Hematopoietic multipotent progenitor cell treated with erythropoietin and hydrocortisone succinate and interleukin-3 and kit ligand, for 4 days (in vitro differentiated cells): ENCODE measurements around the gene SLC27A5.
A peak's percentile ranks its signal among the peaks of the same experiment; 100 is the strongest.
"Not testable (repeated sequence)": the region's sequence is repeated elsewhere in the genome, so short reads cannot be mapped to it uniquely, and the experiment has no call there.

Experiments
- DNase-seq: peaks from one replicate; pipeline ENCODE4 v3.0.0-alpha.2; 2015

The SLC27A5 gene

DNA sequence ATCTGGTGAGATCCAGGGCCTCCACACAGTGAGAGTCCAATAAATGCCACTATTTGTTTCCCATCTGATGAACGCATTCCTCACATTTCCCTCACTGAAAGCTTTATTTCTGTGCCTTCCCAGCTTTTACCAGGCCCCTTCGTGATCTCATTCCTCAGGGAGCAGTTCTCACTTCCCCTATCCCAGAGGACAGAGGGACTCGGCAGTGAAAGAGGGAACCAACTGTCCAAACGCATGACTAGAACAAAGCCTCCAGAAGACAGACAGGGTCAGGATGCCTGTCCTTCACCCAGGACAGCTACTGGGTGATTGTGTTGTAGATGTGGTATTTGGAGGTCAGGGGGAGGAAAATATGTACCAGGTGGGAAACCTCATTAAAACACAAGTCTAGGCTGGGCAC lies 9.9 kb upstream of the SLC27A5 start:
- no peak for DNase-seq

DNA sequence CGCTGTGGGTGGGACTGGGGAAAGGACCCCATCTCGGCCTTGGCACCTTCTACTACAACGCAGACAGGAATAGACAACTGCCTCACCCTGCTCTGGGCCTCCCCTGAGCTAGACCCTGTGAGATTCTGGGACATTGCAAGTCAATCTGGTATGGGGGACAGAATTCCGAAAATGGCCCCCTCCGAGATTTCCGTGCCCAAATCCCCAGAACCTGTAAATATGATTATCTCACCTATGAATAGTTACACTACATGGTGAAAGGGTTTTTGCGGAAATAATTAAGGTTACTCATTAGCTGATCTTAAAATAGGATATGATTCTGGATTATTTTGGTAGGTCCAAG lies 8.4 kb upstream of the SLC27A5 start:
- DNase-seq: no peak

DNA sequence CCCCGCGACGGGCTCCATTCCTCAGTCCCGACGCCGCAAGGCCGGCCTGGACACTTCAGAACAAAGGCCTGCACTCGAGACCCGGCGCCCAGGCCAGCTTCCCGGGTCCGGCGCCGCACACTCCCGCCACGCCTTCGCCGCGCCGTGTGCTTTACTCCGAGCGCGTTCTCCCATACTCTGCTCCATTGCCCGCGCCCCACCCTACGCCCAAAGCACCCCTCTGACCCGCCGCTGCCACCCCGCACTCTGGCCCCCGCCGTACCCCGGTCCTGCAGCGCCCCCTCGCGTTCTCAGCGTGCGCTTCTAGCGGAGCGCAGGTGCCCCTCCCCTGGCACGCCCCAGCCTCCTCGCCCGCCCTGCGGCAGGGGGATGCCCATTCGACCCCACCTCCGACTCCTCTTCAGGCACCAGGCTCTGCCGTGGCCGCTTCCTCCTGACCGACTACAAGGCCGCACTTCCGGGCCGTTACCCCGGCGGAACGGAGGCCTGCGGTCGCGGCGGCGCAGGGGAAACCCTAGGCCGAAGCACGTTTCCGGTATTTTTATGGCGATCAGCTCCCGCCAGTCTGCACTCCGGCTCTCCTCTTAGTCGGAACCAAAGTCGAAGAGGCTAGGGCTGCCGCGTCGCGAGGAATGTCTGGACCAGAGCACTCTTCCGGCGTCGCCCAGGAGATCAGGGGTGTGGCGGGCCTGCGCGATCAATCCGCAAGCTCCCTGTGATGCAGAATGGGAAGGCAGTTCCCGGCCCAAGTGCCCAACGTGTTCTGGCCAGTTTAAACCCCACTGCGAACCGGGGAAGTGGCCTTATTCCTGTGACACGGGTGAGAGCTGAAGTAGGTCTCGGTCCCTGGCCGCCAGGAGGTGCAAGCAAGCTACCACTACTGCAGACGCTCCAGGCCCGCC lies 7.8 kb upstream of the SLC27A5 start, which contains the start of gene ZBTB45:
TSS of gene ZBTB45 (minus strand) at position 456 of the 902 bp plus-strand sequence. CDS start 2,137 bp downstream, outside the sequence.
- peak; percentile 98 for DNase-seq

DNA sequence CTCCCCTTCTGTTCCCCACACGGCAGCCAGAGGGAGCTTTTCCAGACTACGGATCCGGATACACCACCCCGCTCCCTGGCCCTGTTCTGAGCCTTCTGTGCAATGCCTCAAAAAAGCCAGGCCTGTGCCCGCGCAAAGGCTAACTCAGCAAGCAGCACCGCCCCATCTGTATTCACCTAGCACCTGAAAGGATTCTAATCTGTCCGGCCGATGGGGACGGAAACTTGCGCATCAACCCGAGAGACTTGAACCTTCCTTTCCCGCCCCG lies 7.2 kb upstream of the SLC27A5 start:
- DNase-seq: peak; percentile 90

DNA sequence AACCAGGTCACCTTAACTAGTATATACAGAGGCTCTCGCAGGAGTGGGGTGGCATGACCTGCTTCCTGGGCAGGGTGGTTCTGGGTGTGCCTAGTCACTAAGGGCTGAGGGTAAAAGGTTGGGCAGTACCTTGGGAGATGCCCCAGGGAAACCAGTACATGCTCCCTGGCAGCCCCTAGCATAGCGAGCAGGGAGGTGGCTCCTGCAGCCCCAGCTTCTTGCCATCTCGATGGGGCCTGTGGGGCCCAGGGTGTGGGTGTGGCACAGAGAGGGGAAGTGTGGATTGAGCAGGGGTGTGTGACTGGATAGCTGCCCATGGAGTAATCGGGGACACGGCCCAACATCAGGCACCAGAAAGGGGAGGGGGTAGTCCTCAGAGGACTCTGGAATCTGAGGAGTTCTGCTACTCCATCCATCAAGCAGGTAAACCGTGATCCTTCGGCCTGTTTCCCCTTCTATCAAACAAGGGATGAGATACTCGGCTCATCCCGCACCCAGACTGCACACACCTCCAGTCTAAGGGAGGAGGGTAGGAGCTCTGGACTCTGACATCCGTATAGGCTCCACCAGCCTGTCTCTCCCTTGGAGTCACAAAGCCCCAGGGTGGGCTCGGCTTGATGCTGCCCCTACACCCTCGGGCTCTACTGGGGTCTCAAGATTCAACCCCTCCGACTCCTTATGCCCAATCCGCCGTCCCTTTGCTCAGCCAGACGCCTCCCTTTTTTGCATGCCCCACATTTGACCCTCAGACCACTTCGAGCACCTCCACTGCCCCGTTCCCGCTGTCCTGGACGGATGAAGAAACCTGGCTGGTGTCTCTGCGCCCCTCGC lies 6.7 kb upstream of the SLC27A5 start:
- DNase-seq: peak; percentile 84

DNA sequence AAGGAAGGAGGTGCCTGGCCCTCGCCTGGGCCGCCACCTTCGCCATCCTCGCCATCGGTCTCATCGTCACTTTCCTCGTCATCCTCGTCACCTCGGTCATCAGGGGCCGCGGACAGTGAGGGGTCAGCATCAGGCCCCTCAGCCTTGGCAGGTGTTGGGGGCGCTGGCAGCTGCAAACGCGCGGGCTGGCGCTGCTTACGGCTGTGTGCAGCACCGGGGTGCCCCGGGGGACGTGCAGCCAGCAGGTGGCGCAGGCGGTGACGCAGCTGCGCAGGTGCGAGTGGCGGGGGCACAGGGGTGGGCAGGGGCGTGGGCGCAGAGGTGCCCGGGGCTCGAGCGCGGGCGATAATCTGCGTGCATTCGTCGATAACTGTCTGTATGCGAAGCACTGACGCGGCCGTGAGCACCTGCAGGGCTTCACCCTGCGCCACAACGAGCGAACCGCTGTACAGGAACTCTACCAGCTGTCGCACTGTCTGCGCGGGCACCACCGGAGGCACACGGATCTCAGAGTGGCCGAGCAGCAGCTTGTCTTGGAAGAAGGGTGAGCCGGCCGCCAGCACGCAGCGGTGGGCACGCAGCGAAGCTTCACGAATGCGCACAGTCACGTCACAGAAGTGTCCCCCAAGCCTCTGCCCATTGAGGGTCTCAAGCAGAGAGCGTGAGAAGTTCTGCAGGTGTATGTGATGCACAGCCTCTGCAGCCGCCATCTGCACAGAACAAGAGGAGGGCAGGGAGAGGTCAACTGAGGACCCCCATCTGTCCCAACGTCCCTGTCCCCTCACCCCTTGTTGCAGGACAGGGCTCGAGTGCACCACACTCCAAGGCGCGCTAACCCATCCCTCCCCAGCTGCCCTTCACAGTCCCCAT lies 5.4 kb upstream of the SLC27A5 start:
- no peak for DNase-seq

DNA sequence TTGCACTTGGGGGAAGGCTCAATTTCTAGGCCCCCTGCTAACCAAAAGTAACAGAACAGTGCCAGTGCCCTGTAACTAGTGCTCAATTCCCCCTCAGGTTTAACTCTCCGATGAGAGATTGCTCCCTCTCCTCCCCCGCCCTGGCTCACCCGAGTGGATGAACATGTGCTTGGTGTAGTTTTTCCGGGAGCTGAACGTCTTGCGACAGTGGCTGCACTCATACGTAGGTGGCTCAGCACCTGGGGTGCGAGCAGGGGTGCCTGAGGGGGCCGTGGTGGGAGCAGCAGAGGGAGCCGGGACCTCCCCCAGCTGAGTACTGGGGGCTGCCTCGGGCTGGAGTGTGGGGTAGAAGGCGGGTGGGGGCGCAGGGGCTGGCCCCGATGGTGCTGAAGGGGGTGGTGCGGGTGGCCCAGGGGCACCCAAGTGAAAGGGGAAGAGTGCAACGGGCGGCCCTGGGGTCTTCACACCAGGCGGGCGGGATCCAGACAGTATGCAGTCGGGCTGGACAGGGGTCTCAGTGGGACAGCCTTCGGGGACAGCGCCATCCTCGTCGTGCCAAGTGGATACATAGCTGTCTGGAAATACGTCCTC lies 4.5 kb upstream of the SLC27A5 start:
- no peak for DNase-seq

DNA sequence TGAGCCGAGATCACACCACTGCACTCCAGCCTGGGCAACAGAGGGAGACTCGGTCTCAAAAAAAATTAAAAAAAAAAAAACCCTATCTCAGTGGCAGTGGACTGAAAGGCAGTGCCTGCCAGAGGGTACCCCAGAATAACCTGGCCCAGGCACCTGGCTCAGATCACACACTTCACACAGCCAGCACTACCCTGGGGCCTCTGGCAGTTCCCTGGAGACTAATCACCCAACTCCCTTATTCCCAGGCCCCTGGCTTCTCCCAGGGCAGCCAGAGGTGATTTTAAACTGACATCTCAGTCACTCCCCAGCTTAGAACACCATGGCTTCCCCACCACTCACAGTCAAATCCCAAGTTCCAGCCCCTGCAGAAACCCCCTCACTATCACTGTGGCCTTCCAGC lies 3.5 kb upstream of the SLC27A5 start:
- DNase-seq: no peak

DNA sequence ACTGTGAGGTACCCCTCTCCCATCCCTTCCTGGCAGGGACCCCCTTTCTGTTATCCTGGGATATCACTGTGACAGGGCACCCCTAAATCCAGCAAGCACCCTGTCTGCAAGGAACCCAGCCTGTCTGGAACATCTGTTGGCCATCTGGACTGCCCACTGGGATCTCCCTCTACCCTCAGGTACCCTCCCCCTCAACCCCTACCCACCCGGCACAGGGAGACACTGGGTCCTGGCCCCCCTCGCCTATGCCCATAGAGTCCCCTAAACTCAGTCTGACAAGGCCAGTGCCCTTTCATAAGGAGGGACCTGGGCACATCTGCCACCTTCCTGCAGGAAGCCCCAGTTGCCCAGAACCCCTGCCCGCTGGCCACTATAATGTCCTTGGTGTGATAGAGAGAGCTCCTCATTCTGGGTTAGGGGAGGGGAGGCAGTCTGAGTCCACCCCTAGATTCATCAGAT lies 2.8 kb upstream of the SLC27A5 start:
- no peak for DNase-seq

DNA sequence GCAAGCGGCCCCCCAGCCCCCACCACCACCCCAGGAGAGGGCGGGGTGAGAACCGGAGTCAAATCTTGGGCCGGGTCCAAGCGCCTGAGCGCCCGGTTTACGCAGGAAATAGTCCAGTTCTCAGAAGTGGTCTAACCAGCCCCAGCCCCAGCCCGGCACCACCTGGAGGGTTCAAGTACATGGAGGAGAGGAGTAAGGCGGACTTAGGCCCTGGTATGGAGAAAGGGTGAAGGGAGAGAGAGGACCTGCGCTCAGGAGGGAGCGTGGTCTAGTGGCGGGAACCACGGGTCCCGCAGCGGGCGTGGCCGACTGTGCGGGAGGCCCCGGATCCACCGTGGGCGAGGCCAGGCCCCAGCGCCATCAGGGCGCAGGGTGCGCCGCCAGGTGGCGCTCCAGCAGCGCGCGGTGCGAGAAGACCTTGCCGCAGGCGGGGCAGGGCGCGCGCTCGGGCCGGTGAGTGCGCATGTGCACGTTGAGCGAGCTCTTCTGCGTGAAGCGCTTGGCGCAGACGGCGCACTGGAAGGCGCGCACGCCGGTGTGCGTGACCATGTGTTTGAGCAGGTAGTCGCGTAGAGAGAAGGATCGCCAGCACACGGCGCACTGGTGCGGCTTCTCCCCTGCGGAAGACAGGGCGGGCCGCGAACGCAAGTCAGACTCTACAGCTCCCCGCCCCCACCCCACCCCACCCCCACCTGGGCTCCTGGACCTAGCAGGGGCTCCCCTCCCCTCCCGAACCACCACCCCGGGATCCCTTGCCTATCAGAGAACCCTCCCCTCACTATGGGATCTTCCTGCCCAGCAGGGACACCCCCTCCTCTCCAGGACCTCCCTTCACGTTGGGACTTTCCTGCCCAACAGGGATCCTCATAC lies 2.1 kb upstream of the SLC27A5 start:
- peak; percentile 97 for DNase-seq

DNA sequence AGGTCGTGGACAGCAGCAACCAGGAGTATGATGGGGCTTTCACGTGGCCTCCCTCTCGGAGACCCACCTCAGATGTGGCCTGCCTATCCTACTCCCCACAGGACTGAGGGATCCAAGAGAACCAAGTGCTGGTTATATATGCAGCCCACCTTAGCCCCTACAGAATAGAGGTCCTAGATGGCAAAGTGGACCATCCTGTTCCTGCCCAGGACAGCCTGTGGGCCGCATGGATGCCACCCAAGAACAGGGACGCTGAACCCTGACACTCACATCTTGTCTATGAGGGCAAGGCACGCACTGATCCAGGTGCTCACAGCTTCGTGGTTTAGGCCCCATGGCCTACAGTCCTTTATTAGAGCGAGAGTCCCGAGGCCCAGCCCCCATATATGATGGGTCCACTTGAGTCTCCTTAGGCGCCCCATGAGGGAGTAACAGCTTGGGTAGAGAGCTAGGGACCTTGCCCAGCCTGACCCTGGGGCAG lies 1.5 kb upstream of the SLC27A5 start:
- DNase-seq: no peak

DNA sequence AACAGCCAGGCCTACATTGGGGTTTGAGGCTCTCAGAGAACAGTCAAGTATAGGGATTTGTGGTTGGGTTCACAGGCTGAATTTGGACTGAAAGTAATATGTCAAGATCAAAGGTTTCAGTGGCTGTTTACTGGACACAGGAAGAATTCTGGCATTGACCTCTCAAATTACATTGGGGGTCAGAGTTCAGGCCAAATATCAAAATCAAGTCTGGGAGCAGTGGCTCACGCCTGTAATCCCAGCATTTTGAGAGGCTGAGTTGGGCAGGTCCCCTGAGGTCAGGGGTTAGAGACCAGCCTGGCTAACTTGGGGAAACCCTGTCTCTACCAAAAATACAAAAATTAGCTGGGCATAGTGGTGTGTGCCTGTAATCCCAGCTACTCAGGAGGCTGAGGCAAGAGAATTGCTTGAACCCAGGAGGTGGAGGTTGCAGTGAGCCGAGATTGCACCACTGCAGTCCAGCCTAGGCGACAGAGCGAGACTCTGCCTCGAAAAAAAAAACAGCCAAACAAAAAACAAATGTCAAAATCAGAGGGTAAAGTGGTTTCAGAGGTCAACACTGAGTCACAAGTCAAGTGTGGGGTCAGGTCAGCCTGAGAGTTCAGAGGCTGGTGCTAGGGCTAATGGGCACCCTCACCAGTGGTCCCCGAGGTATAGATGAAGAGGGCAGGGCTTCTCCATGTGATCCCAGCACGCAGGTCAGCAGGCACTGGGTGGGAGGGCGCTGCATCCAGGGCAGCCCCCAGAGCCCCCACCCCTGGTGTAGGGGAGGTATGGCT lies 1.5 kb downstream of the SLC27A5 start:
- no peak for DNase-seq

DNA sequence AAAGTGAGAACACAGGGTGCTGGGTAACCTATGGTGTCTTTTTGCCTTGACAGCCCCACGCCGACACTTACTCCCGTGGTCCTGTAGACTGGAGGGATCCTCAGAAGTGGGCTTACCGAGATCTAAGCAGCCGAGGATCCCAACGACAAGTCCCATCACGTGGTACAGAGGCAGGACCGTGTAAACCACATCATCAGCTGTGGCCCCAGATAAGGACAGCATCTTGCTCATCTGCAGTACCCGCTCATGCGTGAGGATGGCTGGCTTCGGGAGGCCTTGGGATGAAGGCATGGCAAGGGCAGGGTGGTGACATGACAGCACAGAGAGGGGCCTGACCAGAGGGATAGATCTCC lies 2.1 kb downstream of the SLC27A5 start:
- DNase-seq: peak; percentile 88

DNA sequence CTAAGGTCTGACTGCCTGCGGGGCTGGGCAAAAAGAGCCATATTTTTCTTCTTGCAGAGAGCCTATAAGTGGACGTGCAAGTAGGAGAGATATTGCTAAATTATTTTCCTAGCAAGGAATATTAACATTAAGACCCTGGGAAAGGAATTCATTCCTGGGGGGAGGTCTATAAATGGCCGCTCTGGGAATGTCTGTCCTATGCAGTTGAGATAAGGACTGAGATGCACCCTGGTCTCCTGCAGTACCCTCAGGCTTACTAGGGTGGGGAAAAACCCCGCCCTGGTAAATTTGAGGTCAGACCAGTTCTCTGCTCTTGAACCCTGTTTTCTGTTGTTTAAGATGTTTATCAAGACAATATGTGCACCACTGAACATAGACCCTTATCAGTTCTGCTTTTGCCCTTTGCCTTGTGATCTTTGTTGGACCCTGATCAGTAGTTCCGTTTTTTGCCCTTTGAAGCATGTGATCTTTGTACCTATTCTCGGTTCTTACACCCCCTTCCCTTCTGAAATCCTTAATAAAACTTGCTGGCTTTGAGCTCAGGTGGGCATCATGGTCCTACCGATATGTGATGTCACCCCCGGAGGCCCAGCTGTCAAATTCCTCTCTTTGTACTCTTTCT lies 4.1 kb downstream of the SLC27A5 start:
- not testable (repeated sequence) for DNase-seq

DNA sequence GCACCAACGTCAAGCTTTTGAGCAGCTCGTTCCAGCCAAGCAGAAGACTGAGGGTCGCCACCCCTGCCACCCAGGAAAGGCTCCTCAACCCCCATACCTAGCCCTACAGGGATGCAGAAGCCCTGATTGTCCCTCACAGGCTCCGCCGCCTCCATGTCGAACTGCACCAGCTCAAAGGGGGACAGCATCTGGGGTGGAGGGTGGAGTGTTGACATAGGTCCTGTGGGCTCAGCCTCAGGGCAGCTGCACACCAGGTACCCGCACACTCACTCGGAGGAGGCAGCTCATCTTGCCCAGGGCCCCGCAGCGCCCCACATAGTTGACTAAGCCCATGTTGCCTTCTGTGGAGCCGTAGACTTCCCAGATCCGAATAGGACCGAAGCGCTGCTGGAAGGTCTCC lies 11.6 kb downstream of the SLC27A5 start:
- DNase-seq: no peak

DNA sequence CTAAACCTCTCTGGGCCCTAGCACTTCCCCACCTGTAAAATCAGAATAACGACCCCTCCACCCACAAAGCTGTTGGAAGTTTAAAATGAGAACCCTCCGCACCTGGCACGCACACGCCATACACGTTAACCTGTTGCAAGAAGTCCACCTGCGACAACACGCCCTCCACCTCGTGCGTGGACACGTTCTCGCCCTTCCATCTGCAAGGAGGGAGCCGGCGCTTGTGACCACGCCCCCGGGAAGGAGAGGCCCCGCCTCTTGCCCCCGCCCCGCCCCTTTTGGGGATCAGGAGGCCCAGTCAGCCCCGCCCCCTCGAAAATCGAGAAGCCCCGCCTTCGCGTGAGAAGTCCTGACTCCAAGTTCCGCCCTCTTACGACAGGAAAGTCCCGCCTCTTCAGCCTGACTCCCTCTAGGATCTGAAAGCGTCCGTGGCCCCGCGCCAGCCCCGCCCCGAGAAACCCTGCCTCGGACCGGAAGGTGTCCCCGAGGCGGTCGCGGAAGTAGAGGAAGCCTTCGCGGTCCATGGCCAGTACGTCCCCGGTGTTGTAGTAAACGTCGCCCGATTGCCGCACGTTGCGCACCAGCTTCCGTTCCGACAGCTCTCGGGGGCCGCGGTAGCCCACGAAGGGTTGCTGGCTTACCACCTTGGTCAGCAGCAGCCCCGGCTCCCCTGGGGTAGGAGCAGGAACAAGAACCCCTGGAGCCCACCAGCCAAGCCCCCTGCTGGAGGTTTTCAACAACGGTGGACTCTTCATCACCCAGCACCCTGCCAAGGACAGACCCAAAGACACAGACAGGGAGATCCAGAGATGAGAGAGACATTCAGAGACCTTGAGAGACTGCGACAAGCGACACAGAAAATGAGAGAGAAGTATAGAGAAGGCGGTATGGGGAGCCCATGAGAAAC lies 12.5 kb downstream of the SLC27A5 start:
- DNase-seq: peak; percentile 100

DNA sequence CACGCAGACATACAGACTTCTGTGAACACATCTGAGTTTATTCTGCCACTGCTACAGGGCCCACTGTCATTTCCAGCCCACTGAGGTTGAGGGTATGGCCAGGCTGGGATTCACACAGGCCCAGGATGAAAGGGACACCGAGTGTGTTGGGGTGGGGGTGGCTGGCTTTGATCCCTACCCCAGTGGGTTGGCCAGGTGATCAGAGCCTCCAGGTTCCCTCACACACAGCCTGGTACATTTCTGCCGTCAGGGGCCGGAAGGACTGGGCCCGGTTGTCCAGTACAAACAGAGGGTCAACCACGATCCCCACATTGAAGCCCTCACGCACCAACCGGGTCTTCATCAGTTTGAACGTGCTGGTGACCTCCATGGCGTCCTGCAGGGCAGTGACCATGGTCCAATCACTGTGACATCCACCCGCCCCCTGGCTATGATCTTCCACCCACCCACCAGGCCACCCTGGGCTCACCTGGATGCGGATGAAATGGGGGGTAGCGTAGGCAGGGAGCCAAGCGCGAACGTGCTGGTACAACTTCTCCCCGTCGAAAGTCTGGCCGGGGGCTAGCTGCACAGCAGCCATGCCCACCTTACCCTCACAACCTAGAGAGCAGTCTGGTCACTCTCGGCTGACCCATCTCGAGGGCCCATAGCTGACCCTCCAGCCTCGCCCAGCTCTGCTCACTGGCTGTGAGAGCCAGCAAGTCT lies 13.3 kb downstream of the SLC27A5 start:
- DNase-seq: no peak

DNA sequence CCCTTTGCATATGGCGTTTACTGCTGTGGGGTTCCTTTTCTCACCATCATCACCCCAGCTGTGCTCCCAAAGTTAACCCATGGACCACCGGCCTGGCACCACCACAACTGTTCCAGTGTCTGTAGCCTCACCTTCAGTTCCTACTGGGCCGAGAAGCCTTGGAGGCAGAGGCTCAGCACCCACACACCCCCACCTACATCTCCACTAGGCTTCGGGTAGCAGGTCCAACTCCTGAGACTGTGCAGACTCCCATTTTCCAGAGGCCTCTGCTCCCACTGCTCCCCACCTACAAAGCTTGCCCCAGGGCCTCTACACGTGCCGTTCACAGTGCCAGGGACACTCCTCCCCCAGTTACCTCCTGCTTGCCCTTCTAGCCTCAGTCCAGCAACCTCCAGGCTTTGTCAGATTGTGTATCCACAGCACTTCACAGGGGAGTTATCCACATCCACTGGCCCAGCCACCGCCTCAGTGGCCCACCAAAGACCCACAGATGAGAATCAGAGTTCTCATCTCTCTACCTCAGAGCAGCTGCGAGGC lies 14.1 kb downstream of the SLC27A5 start:
- no peak for DNase-seq
